Neural cell (in vitro differentiated cells): ENCODE data around the gene TACR2. TPM values are rescaled to one million over a fixed set of nuclear protein-coding genes. Genes with fewer than 3 reads are reported as not detected.

Experiments used
- H2AFZ ChIP-seq: fragments of 200-600, 300-800 bp; sonication (generic), shearing (Covaris generic); 2 replicates; pipeline ENCODE4 v1.6.0; 2014; ENCODE audit warnings: low read depth, mild to moderate bottlenecking, antibody characterized with exemption, low read length, moderate library complexity
- H3F3A ChIP-seq: fragments of 200-600 bp; shearing (Covaris generic); 2 replicates; pipeline ENCODE4 v1.6.1; 2016; ENCODE audit warnings: mild to moderate bottlenecking, moderate library complexity, mixed read lengths, antibody characterized with exemption, low read length; ENCODE audit not compliant: insufficient read depth, poor library complexity, severe bottlenecking
- H3K27ac ChIP-seq: fragments of 200-600, 300-800 bp; sonication (generic), shearing (Covaris generic); 2 replicates; pipeline ENCODE4 v1.5.1; 2014; ENCODE audit warnings: mild to moderate bottlenecking, low read length, moderate library complexity
- H3K27me3 ChIP-seq: fragments of 300-800, 200-600 bp; sonication (generic), shearing (Covaris generic); 2 replicates; pipeline ENCODE4 v1.6.0; 2014; ENCODE audit warnings: mild to moderate bottlenecking, low read depth, low read length, moderate library complexity; ENCODE audit not compliant: insufficient read depth
- H3K36me3 ChIP-seq: fragments of 300-800, 200-600 bp; sonication (generic), shearing (Covaris generic); 2 replicates; pipeline ENCODE4 v1.5.1; 2014; ENCODE audit warnings: mild to moderate bottlenecking, antibody characterized with exemption, low read length, moderate library complexity; ENCODE audit not compliant: insufficient read depth
- H3K4me2 ChIP-seq: fragments of 300-800, 200-600 bp; sonication (generic), shearing (Covaris generic); 2 replicates; pipeline ENCODE4 v1.6.0; 2014; ENCODE audit warnings: mild to moderate bottlenecking, low read length
- H3K4me3 ChIP-seq: fragments of 300-800, 200-600 bp; sonication (generic), shearing (Covaris generic); 2 replicates; pipeline ENCODE4 v1.5.1; 2014; ENCODE audit warnings: mild to moderate bottlenecking, low read length, moderate library complexity
- H3K79me2 ChIP-seq: fragments of 200-600 bp; shearing (Covaris generic); replicated peaks from 2 replicates; pipeline ENCODE4 v1.6.0; 2014; ENCODE audit warnings: mild to moderate bottlenecking, low read length, moderate library complexity; ENCODE audit not compliant: insufficient read depth
- H3K9ac ChIP-seq: fragments of 300-800, 200-600 bp; sonication (generic), shearing (Covaris generic); 2 replicates; pipeline ENCODE4 v1.6.1; 2016; ENCODE audit warnings: mild to moderate bottlenecking, low read length, mixed read lengths
- H3K9me2 ChIP-seq: fragments of 200-600 bp; shearing (Covaris generic); 2 replicates; pipeline ENCODE4 v1.6.1; 2016; ENCODE audit warnings: mild to moderate bottlenecking, low read length, mixed read lengths; ENCODE audit not compliant: insufficient read depth
- H3K9me3 ChIP-seq: fragments of 200-600, 300-800 bp; sonication (generic), shearing (Covaris generic); 2 replicates; pipeline ENCODE4 v1.6.1; 2016; ENCODE audit warnings: mild to moderate bottlenecking, mixed run types, low read length, moderate library complexity, mixed read lengths
- H4K20me1 ChIP-seq: fragments of 200-600 bp; shearing (Covaris generic); 2 replicates; pipeline ENCODE4 v1.6.1; 2016; ENCODE audit warnings: mild to moderate bottlenecking, mixed run types; ENCODE audit not compliant: insufficient read depth
- EP300 ChIP-seq: fragments of 450-650 bp; conservative IDR thresholded peaks from 2 replicates; pipeline ENCODE4 v1.6.1; 2014; ENCODE audit warnings: antibody characterized with exemption, mild to moderate bottlenecking, moderate library complexity; ENCODE audit not compliant: poor library complexity, severe bottlenecking
- EZH2 ChIP-seq: fragments of 200-600, 300-800 bp; shearing (Covaris generic), sonication (generic); IDR thresholded peaks from 2 replicates; pipeline ENCODE4 v1.6.1; 2014; ENCODE audit warnings: antibody characterized with exemption, low read length, borderline replicate concordance, mild to moderate bottlenecking; ENCODE audit not compliant: insufficient read depth, poor library complexity, severe bottlenecking
- MXI1 ChIP-seq: fragments of 450-650 bp; conservative IDR thresholded peaks from 2 replicates; pipeline ENCODE4 v1.6.1; 2014; ENCODE audit warnings: antibody characterized with exemption, mild to moderate bottlenecking; ENCODE audit not compliant: poor library complexity, severe bottlenecking
- POLR2AphosphoS5 ChIP-seq: IDR thresholded peaks from 2 replicates; pipeline ENCODE4 v1.6.1; 2012
- RAD21 ChIP-seq: fragments of 450-650 bp; conservative IDR thresholded peaks from 2 replicates; pipeline ENCODE4 v1.6.1; 2014; ENCODE audit warnings: antibody characterized with exemption, mild to moderate bottlenecking, moderate library complexity
- SMC3 ChIP-seq: fragments of 450-650 bp; conservative IDR thresholded peaks from 2 replicates; pipeline ENCODE4 v1.6.1; 2014; ENCODE audit warnings: antibody characterized with exemption, mild to moderate bottlenecking, moderate library complexity; ENCODE audit not compliant: poor library complexity
- TAF1 ChIP-seq: IDR thresholded peaks from 2 replicates; pipeline ENCODE4 v1.6.1; 2012; ENCODE audit warnings: low read depth
- polyA plus RNA-seq: library from polyadenylated mRNA; depleted of rRNA; stranded (reverse); fragments of >200 nt; gene quantifications from 2 replicates; pipeline ENCODE4 v1.2.3, GENCODE V29; 2014
- TF ChIP-seq, protein P1 (sequence below): IDR thresholded peaks from 2 replicates; pipeline ENCODE4 v1.6.1; 2012; ENCODE audit warnings: borderline replicate concordance
- TF ChIP-seq, protein P2 (sequence below): fragments of 450-650 bp; IDR thresholded peaks from 2 replicates; pipeline ENCODE4 v1.5.1; 2014; ENCODE audit warnings: antibody characterized with exemption, mild to moderate bottlenecking, moderate library complexity; ENCODE audit not compliant: poor library complexity, severe bottlenecking

Gene TACR2
- polyA plus RNA-seq, 1 donor from 2014 or later, result not detected

DNA sequence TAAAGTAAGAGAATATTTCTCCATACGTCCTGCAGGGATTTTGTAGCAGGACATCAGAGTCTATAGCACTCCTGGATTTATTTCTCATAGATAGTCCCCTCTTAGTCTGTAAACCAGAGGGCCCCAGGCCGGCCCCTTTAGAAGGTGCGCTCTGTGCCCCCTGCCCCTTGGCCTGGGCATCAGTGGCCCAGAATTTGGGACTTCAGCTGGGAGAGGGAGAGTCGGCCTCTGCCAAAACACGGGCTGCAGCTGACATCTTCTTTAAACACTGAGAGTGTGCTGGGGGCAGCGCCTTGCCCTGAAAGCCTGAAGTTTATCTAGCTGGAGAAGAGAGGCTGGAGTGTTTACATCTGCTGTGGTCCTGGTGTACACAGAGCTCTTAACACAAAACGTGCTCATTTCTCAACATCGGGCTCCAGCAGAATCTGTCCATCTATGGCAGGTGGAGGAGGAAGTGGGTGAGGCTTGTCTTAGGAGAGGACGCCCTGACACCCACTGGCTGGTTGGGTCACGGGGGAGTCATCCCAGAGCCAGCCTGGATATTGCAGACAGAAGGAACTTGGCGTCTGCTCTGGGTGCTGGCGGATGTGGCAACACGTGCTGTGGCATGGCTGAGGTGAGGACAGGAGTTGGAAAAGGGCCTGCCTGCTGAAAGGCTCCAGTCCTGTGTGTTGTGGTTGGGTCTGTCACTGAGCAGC is 5.0 kb upstream of the TACR2 start:
- Histone ChIP-seq H3K27ac (no peak overlapping the region), H3K9me2 (no peaks in the 10 kb centered on the region), H3K9me3 (no peaks in the 10 kb centered on the region), H3K4me2 (no peak overlapping the region), H2AFZ (no peak overlapping the region), H3K27me3 (no peaks in the 10 kb centered on the region), H3F3A (no peaks in the 10 kb centered on the region), H3K9ac (no peak overlapping the region), H3K36me3 (no peaks in the 10 kb centered on the region), H3K79me2 (no peaks in the 10 kb centered on the region), H4K20me1 (no peaks in the 10 kb centered on the region), H3K4me3 (no peak overlapping the region)
- TF ChIP-seq, protein P1, sequence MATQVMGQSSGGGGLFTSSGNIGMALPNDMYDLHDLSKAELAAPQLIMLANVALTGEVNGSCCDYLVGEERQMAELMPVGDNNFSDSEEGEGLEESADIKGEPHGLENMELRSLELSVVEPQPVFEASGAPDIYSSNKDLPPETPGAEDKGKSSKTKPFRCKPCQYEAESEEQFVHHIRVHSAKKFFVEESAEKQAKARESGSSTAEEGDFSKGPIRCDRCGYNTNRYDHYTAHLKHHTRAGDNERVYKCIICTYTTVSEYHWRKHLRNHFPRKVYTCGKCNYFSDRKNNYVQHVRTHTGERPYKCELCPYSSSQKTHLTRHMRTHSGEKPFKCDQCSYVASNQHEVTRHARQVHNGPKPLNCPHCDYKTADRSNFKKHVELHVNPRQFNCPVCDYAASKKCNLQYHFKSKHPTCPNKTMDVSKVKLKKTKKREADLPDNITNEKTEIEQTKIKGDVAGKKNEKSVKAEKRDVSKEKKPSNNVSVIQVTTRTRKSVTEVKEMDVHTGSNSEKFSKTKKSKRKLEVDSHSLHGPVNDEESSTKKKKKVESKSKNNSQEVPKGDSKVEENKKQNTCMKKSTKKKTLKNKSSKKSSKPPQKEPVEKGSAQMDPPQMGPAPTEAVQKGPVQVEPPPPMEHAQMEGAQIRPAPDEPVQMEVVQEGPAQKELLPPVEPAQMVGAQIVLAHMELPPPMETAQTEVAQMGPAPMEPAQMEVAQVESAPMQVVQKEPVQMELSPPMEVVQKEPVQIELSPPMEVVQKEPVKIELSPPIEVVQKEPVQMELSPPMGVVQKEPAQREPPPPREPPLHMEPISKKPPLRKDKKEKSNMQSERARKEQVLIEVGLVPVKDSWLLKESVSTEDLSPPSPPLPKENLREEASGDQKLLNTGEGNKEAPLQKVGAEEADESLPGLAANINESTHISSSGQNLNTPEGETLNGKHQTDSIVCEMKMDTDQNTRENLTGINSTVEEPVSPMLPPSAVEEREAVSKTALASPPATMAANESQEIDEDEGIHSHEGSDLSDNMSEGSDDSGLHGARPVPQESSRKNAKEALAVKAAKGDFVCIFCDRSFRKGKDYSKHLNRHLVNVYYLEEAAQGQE, result no peak
- TF ChIP-seq MXI1 (no peak), POLR2AphosphoS5 (no peak), EP300 (no peak), RAD21 (no peak), SMC3 (no peak), TAF1 (no peak), EZH2 (no peak)
- TF ChIP-seq, protein P2, sequence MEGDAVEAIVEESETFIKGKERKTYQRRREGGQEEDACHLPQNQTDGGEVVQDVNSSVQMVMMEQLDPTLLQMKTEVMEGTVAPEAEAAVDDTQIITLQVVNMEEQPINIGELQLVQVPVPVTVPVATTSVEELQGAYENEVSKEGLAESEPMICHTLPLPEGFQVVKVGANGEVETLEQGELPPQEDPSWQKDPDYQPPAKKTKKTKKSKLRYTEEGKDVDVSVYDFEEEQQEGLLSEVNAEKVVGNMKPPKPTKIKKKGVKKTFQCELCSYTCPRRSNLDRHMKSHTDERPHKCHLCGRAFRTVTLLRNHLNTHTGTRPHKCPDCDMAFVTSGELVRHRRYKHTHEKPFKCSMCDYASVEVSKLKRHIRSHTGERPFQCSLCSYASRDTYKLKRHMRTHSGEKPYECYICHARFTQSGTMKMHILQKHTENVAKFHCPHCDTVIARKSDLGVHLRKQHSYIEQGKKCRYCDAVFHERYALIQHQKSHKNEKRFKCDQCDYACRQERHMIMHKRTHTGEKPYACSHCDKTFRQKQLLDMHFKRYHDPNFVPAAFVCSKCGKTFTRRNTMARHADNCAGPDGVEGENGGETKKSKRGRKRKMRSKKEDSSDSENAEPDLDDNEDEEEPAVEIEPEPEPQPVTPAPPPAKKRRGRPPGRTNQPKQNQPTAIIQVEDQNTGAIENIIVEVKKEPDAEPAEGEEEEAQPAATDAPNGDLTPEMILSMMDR, result no peak

DNA sequence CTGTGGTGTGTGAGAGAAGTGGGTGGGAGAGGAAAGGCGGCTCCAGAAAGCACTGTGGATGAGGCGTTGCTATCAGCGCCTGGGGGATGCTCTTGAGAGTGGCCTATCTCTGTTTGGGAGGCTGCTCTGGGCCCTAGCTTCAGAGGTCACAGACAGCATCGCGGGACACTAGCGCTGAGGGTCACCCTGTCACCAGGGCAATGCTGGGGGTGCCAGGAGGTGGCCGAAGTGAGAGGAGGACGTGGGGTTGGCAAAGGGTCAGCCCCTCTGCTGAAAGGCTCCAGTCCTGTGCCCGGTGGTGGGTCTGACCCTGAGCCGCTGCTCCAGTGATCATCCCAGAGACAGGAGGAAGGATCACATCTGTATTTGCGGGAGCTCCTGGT is 3.0 kb upstream of the TACR2 start:
- Histone ChIP-seq H3K9ac (no peak overlapping the region), H3K27ac (no peak overlapping the region), H3K9me3 (no peaks in the 10 kb centered on the region), H3F3A (no peaks in the 10 kb centered on the region), H3K9me2 (no peaks in the 10 kb centered on the region), H3K36me3 (no peaks in the 10 kb centered on the region), H4K20me1 (no peaks in the 10 kb centered on the region), H2AFZ (no peak overlapping the region), H3K27me3 (no peaks in the 10 kb centered on the region), H3K4me2 (no peak overlapping the region), H3K79me2 (no peaks in the 10 kb centered on the region), H3K4me3 (no peak overlapping the region)
- TF ChIP-seq EP300 (no peak), RAD21 (no peak), SMC3 (no peak), POLR2AphosphoS5 (no peak), EZH2 (no peak), TAF1 (no peak), MXI1 (no peak)
- TF ChIP-seq, protein P2, result no peak
- TF ChIP-seq, protein P1, result no peak
